GM12874 (cell line): ENCODE results near the gene FOCAD.

Source experiments
- CTCF ChIP-seq: IDR thresholded peaks from 2 replicates; pipeline ENCODE4 v1.5.1; 2011; ENCODE audit warnings: low read depth, mild to moderate bottlenecking, control low read depth, low read length, moderate library complexity; ENCODE audit not compliant: insufficient read depth

Gene FOCAD

GRCh38 chr9:20684875-20685696 lies 1.0 kb downstream of the FOCAD start:
- TF ChIP-seq CTCF: no peak

GRCh38 chr9:20685769-20686168 lies 1.7 kb downstream of the FOCAD start:
- TF ChIP-seq CTCF: no peak

- TF ChIP-seq CTCF: no peak
Measured at GRCh38 chr9:20689833-20690232, 5.8 kb downstream of the FOCAD start.

GRCh38 chr9:20692554-20692953 lies 8.5 kb downstream of the FOCAD start:
- no peak for TF ChIP-seq CTCF

GRCh38 chr9:20693068-20693467 lies 9.0 kb downstream of the FOCAD start:
- no peak for TF ChIP-seq CTCF

GRCh38 chr9:20694248-20694647 lies 10.2 kb downstream of the FOCAD start:
- TF ChIP-seq CTCF: no peak

- TF ChIP-seq CTCF: no peak
Measured at GRCh38 chr9:20697021-20697719, 13.1 kb downstream of the FOCAD start.
